Central memory CD4-positive, alpha-beta T cell (primary cell): ENCODE data around the gene AQP10.
"Not testable (repeated sequence)": the region's sequence is repeated elsewhere in the genome, so short reads cannot be mapped to it uniquely, and the experiment has no call there.

Source experiments
- DNase-seq: peaks from one replicate; pipeline ENCODE4 v3.0.0; 2022

The AQP10 gene

GRCh38 chr1:154324669-154325582, 4.0 kb downstream of the AQP10 start, which contains the start of gene ATP8B2:
Gene ATP8B2, plus strand, starts transcription at chr1:154325525. Its CDS starts 2,617 bp downstream, at chr1:154328142.
- peak; percentile 77 for DNase-seq

- DNase-seq, result peak; percentile 31
Measured at GRCh38 chr1:154325583-154326545, 5.0 kb downstream of the AQP10 start.

- DNase-seq, result no peak
Measured at GRCh38 chr1:154326546-154327465, 5.9 kb downstream of the AQP10 start.

- peak; percentile 53 for DNase-seq
Measured at GRCh38 chr1:154327466-154328317, 6.8 kb downstream of the AQP10 start.

GRCh38 chr1:154328318-154329151, 7.6 kb downstream of the AQP10 start:
- peak; percentile 84 for DNase-seq

- no peak for DNase-seq
Measured at GRCh38 chr1:154329152-154329521, 8.2 kb downstream of the AQP10 start.

- peak; percentile 43 for DNase-seq
Measured at GRCh38 chr1:154329551-154330131, 8.7 kb downstream of the AQP10 start.

- no peak for DNase-seq
Measured at GRCh38 chr1:154330669-154331068, 9.8 kb downstream of the AQP10 start.

GRCh38 chr1:154334079-154335024, 13.5 kb downstream of the AQP10 start:
- no peak for DNase-seq

GRCh38 chr1:154335025-154335714, 14.3 kb downstream of the AQP10 start:
- peak; percentile 87 for DNase-seq

GRCh38 chr1:154337253-154337894, 16.5 kb downstream of the AQP10 start:
- peak; percentile 66 for DNase-seq

- no peak for DNase-seq
Measured at GRCh38 chr1:154338875-154339274, 18.0 kb downstream of the AQP10 start.

- not testable (repeated sequence) for DNase-seq
Measured at GRCh38 chr1:154341366-154341765, 20.5 kb downstream of the AQP10 start.

- no peak for DNase-seq
Measured at GRCh38 chr1:154342132-154342531, 21.2 kb downstream of the AQP10 start.

- peak; percentile 79 for DNase-seq
Measured at GRCh38 chr1:154342836-154343472, 22.1 kb downstream of the AQP10 start.

GRCh38 chr1:154344977-154345837, 24.3 kb downstream of the AQP10 start:
- DNase-seq, result peak; percentile 75
